ENCODE data around the gene ADD3. TPM values are rescaled to one million over a fixed set of nuclear protein-coding genes. Genes with fewer than 3 reads are reported as not detected.
"Not testable (repeated sequence)": the region's sequence is repeated elsewhere in the genome, so short reads cannot be mapped to it uniquely, and the experiment has no call there.

Gene ADD3
- total and polyA plus RNA-seq, 2 of the 13 experiments (the other 11 are each of a cell fraction or from before 2014, with no cell fraction given) = 44.7 to 57.5 TPM

DNA sequence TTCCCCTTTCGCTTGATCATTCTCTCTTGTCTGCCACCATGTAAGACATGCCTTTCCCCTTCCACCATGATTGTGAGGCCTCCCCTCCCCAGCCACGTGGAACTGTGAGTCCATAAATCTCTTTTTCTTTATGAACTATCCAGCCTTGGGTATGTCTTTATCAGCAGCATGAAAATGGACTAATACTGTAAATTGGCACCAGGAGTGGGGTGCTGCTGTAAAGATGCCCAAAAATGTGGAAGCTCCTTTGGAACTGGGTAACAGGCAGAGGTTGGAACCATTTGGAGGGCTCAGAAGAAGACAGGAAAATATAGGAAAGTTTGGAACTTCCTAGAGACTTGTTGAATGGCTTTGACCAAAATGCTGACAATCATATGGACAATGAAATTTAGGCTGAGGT, 40.4 kb downstream of the ADD3 start:
- not testable (repeated sequence) for BruUV-seq (replicated peaks)

GRCh38 chr10:110048781-110049180, 41.0 kb downstream of the ADD3 start:
- Histone ChIP-seq H3K4me3 (replicated peaks in 1 of 3; ENCODE audit: insufficient read depth in 1 of 3, low read depth in 2 of 3, low read length in 3 of 3) (no peak overlapping the region), H3K4me1 (ENCODE audit: insufficient read depth, low read length) (peaks cover 3% of the 10 kb centered on the region), H3K79me2 (ENCODE audit: insufficient read depth, low read length) (peaks cover 13% of the 10 kb centered on the region), H4K20me1 (ENCODE audit: insufficient read depth, low read length) (no peaks in the 10 kb centered on the region), H3K27me3 (ENCODE audit: control insufficient read depth in 1 of 2, insufficient read depth in 2 of 2, low read length in 2 of 2) (no peaks in the 10 kb centered on the region), H2AFZ (ENCODE audit: low read length) (no peak overlapping the region), H3K27ac (ENCODE audit: extremely low read length, insufficient read depth, low read length) (no peak overlapping the region), H3K36me3 (replicated peaks in 1 of 2; ENCODE audit: control insufficient read depth in 1 of 2, insufficient read depth in 2 of 2, low read length in 2 of 2) (no peaks in the 10 kb centered on the region), H3K4me2 (ENCODE audit: low read depth, low read length) (no peak overlapping the region), H3K9me3 (ENCODE audit: low read length) (peaks cover 18% of the 10 kb centered on the region), H3K9ac (ENCODE audit: insufficient read depth, low read depth, low read length) (no peak overlapping the region)
- WGBS (ENCODE audit: low lambda C conversion rate) = 100% methylated on average over 1 of the region's 1 CpG
- CTCF ChIA-PET (ENCODE audit: low intra/inter-chr PET ratio, low total read pairs) = no interaction called here
- in situ Hi-C loops (cut with HindIII; ENCODE audit: extremely low pct_ligation_motif_present, low pct_unique_long_range_greater_than_20kb) (no loop called here), intact Hi-C loops (cut with micrococcal nuclease; ENCODE audit: unreplicated experiment) (no loop called here)
- FAIRE-seq (no peak), ATAC-seq (no peak), DNase-seq (ENCODE audit: low spot score) (no peak)
- no TSS peak for BruUV-seq (replicated peaks)
- POLR2A ChIA-PET = no interaction called here
- TF ChIP-seq ZNF746 (CRISPR knock-in tag; IDR thresholded peaks at IDR 0.05) = no peak
- TF ChIP-seq FOXK1 (CRISPR knock-in tag; IDR thresholded peaks at IDR 0.05; ENCODE audit: borderline replicate concordance, low read depth) = no peak
- no peak for TF ChIP-seq DR1 (CRISPR knock-in tag; IDR thresholded peaks at IDR 0.05)
- TF ChIP-seq PAF1 (CRISPR knock-in tag; IDR thresholded peaks at IDR 0.05) = no peak
- TF ChIP-seq ZFP36 (IDR thresholded peaks at IDR 0.05; ENCODE audit: borderline replicate concordance, low read depth, low read length, partially characterized antibody) = no peak
- TF ChIP-seq ZNF329 (CRISPR knock-in tag; IDR thresholded peaks at IDR 0.05; ENCODE audit: low read depth) = no peak
- TF ChIP-seq MATR3 (CRISPR knock-in tag; IDR thresholded peaks at IDR 0.05) = no peak
- no peak for TF ChIP-seq ZBED4 (CRISPR knock-in tag; IDR thresholded peaks at IDR 0.05; ENCODE audit: borderline replicate concordance)
- no peak for TF ChIP-seq ZNF839 (CRISPR knock-in tag; IDR thresholded peaks at IDR 0.05; ENCODE audit: borderline replicate concordance)
- no peak for TF ChIP-seq KMT2A (CRISPR knock-in tag; IDR thresholded peaks at IDR 0.05)
- TF ChIP-seq SOX13 (IDR thresholded peaks at IDR 0.05) = no peak
- TF ChIP-seq SOX13 (CRISPR knock-in tag; conservative IDR thresholded peaks at IDR 0.05 in 1 of 2, IDR thresholded peaks at IDR 0.05 in 1 of 2) = no peak
- TF ChIP-seq ARNTL (CRISPR knock-in tag; IDR thresholded peaks at IDR 0.05) = no peak
- TF ChIP-seq NR1H2 (CRISPR knock-in tag; IDR thresholded peaks at IDR 0.05; ENCODE audit: borderline replicate concordance, low read depth) = no peak
- no peak for TF ChIP-seq ZNF670 (CRISPR knock-in tag; IDR thresholded peaks at IDR 0.05; ENCODE audit: borderline replicate concordance)

More for the DNA sequence above, 40.4 kb downstream of the ADD3 start:
- FAIRE-seq; H3K4me2 ChIP-seq (ENCODE audit: low read depth, low read length); H3K36me3 ChIP-seq (replicated peaks in 1 of 2; ENCODE audit: control insufficient read depth in 1 of 2, insufficient read depth in 2 of 2, low read length in 2 of 2); H3K9ac ChIP-seq (ENCODE audit: insufficient read depth, low read depth, low read length); H3K4me1 ChIP-seq (ENCODE audit: insufficient read depth, low read length); H3K27ac ChIP-seq (ENCODE audit: extremely low read length, insufficient read depth, low read length); CTCF ChIA-PET (ENCODE audit: low intra/inter-chr PET ratio, low total read pairs); in situ Hi-C loops (cut with HindIII; ENCODE audit: extremely low pct_ligation_motif_present, low pct_unique_long_range_greater_than_20kb); H3K4me3 ChIP-seq (replicated peaks in 1 of 3; ENCODE audit: insufficient read depth in 1 of 3, low read depth in 2 of 3, low read length in 3 of 3); intact Hi-C loops (cut with micrococcal nuclease; ENCODE audit: unreplicated experiment); DNase-seq (ENCODE audit: low spot score); H4K20me1 ChIP-seq (ENCODE audit: insufficient read depth, low read length); ATAC-seq; H2AFZ ChIP-seq (ENCODE audit: low read length); H3K27me3 ChIP-seq (ENCODE audit: control insufficient read depth in 1 of 2, insufficient read depth in 2 of 2, low read length in 2 of 2); POLR2A ChIA-PET: not testable (repeated sequence)
- peaks cover 18% of the 10 kb centered on the region for H3K9me3 ChIP-seq (ENCODE audit: low read length)
- peaks cover 13% of the 10 kb centered on the region for H3K79me2 ChIP-seq (ENCODE audit: insufficient read depth, low read length)
- WGBS (ENCODE audit: low lambda C conversion rate) = 100% methylated on average over 2 of the region's 2 CpGs

All from HepG2 (cell line).